Stimulated activated CD8-positive, alpha-beta memory T cell treated with anti-CD3 and anti-CD28 coated beads, Interleukin-12 subunit alpha, Interleukin-12 subunit beta, amount 100 ng/mL, for 24 hours (primary cell): ENCODE data around the gene ADAM15.

Experiments used
- DNase-seq: peaks from one replicate; pipeline ENCODE4 v3.0.0-alpha.2; 2020; ENCODE audit errors: extremely low read depth

ADAM15 gene

GRCh38 chr1:155084722-155085503 is 33.8 kb downstream of the ADAM15 start:
- peak; percentile 80 for DNase-seq

GRCh38 chr1:155085504-155086127 is 34.5 kb downstream of the ADAM15 start:
- peak; percentile 43 for DNase-seq

- DNase-seq, result peak; percentile 47
Measured at GRCh38 chr1:155086128-155086741, 35.1 kb downstream of the ADAM15 start.

- no peak for DNase-seq
Measured at GRCh38 chr1:155086856-155087535, 35.9 kb downstream of the ADAM15 start.

- peak; percentile 45 for DNase-seq
Measured at GRCh38 chr1:155091071-155092051, 40.2 kb downstream of the ADAM15 start.

- DNase-seq, result no peak
Measured at GRCh38 chr1:155092131-155092530, 41.0 kb downstream of the ADAM15 start.

GRCh38 chr1:155092641-155093040 is 41.5 kb downstream of the ADAM15 start:
- DNase-seq, result no peak

- no peak for DNase-seq
Measured at GRCh38 chr1:155093911-155094621, 43.0 kb downstream of the ADAM15 start.

- DNase-seq, result no peak
Measured at GRCh38 chr1:155094622-155094948, 43.5 kb downstream of the ADAM15 start.

- DNase-seq, result no peak
Measured at GRCh38 chr1:155099331-155099730, 48.2 kb downstream of the ADAM15 start.

GRCh38 chr1:155103325-155103724 is 52.2 kb downstream of the ADAM15 start:
- no peak for DNase-seq

GRCh38 chr1:155104605-155105534 is 53.8 kb downstream of the ADAM15 start:
- no peak for DNase-seq

- DNase-seq, result no peak
Measured at GRCh38 chr1:155105604-155106011, 54.5 kb downstream of the ADAM15 start.

- no peak for DNase-seq
Measured at GRCh38 chr1:155106862-155107261, 55.7 kb downstream of the ADAM15 start.

GRCh38 chr1:155107309-155108264 is 56.5 kb downstream of the ADAM15 start:
- DNase-seq, result no peak

GRCh38 chr1:155108296-155108695 is 57.2 kb downstream of the ADAM15 start:
- DNase-seq, result no peak

GRCh38 chr1:155110381-155110780 is 59.3 kb downstream of the ADAM15 start:
- DNase-seq, result no peak

- no peak for DNase-seq
Measured at GRCh38 chr1:155110826-155111225, 59.7 kb downstream of the ADAM15 start.
